Stimulated activated CD4-positive, alpha-beta T cell treated with anti-CD3 and anti-CD28 coated beads, Interleukin-1b, Interleukin-23, amount 100 ng/mL, for 1 hour (primary cell): Measurements from ENCODE around the gene C22orf39.

Source experiments
- DNase-seq, 2 donors: peaks; one replicate each; pipeline ENCODE4 v3.0.0-alpha.2; 2020; ENCODE audit warnings: low read depth in 2 of 2

The C22orf39 gene

DNA sequence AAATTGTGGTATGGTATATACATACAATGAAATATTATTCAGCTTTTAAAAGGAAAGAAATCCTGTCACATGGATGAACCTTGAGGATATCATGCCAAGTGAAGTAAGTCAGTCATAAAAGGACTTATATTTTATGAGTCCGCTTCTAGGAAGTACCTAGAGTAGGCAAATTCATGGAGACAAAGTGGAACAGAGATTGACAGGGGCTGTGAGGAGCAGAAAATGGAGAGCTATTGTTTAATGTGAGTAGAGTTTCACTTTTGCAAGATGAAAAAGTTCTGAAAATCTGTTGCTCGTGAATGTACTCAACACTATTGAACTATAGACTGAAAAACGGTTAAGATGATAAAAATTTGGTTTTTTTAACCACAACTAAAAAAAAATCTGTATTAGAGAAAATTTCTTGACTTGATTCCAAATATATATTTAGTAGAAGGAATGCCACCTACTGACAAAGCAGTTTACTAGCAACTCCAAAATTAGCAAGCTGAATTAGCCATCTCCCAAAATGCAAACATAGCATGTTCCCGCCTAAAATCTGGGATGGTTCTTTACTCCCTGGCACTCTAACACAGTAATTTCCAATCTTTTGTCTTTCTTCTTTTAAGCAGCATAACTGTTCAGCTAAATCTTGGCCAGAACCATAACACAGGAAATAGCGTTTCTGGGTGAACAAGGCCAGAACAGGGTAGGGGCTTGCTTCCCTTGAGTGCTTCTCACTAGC lies 30.0 kb upstream of the C22orf39 start:
- no peak for DNase-seq

DNA sequence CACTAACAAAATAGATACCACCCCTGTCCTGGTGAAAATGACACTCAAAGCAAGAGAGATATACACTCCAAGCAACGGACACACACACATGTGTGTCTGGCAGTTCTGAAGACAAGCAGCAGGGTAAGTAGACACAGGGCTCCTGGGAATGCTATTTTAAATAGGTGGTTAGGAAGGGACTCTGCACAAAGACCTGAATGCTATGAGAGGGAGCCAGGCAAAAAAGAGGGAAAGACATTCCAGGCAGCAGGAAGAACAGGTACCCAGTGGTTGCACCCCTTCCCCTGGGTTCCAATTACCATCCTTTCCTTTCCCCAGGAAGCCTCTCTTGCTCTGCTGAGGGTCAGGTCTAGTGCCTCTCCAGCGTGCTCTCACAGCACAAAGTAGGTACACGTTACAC lies 28.5 kb upstream of the C22orf39 start:
- no peak for DNase-seq

DNA sequence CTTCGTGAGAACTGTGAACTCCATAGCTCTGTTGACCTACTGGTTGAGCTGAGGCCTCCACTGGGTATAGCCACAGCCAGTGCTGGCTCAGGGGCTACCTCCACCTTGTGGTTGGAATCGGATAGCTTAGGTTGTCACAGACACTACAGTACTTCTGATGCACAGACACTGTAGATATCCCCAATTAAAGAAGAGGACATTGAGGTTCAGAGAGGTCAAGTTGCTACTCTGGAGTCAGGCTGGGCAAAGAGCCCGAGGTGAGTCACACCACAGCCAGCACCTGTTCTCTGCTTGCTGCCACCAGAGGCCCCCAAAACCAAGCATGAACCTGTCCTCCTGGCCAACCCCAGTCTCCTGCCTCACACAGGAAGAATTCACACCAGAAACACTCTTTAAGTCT lies 26.1 kb upstream of the C22orf39 start:
- DNase-seq = no peak

DNA sequence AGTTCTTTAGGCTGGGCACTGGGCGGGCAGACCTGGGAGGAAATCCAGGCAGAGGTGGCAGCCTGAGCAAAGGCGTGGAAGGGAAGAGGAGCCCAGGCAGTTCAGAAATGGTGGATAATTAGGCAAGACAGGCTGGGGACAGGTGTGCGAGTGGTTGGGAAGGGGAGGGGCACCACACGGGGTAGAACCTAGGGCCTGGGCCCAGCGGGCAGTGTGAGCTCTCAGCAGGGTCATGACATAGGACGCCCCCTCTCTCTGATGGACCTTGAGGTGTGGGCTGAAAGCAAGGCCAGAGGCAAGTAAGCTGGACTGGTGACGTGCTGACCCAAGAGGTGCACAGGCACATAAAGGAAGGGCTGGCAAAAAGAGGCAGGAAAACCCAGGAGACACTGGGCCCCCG lies 24.7 kb upstream of the C22orf39 start:
- no peak for DNase-seq

DNA sequence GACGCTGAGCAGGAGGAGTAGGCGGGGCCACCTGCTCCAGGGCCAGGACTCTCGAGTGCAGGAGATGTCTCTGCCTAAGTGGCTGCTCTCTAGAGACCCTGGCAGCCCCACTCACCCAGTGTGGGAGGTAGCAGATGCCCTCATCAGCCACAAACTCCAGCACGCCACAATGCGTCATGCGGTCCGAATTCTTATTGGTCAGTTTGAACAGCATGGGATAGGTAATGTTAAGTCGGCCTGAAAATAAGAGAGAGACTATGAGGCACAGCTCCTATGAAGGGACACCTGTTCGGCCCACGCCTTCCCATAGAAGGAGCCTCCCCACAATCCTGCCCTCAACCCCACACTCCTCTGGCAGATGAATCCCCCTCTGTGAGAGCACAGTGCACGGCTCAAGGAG lies 24.1 kb upstream of the C22orf39 start:
- no peak for DNase-seq

DNA sequence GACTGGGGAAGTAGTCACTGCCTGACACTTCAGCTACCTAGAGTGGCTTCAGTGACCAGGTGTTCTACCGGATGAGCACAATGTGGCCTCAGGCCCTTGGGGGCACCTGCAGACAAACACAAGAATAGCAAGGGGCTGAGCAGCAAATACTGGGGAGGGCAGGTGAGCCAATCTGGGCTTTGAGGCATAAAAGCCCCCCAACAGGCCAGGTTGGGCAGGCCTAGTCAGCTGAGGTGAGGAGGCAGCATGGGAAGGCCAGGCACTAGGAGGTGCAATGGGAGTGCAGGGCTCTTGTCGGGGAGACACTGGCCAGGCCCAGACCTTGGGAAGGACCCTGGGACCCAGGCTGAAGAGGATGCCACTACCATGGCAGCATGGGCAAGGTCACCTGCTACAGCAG lies 22.5 kb upstream of the C22orf39 start:
- no peak for DNase-seq

DNA sequence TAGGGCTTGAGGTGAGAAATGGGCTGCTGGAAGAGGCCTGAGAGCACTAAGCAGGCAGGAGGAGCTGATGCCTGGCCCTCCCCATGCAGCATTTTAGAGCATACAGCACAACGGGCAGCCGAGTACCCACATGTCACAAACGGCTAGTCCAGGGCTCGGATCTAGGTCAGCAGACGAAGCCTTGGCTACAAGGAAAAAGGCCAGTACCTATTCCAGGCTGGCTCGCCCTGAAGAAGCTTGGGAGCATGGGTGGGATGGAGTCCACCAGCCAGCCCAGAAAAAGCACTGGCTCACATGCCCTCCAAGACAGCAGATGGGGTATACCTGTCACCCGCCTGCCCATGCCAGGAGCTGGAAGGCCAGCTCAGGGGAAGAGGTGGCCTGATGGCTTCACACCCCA lies 21.9 kb upstream of the C22orf39 start:
- DNase-seq = no peak

DNA sequence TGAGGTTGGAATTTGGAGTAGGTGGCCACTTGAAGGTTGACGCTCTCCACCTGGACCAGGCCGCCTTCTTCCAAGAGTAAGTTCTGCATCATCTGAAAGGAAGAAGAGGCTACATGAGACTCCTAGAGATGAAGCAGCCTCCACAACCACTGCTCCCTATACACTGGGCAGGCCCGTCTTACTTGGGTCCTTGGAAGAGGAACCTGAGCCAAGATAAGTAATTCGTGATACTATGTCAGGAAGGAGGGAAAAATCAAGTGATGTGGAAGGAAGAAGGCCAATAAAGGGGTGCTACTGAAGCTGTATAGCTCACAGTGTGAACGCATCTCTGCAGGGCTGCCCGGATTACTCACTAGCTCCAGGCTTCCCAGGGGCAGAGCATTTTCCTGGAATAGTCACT lies 20.4 kb upstream of the C22orf39 start:
- no peak for DNase-seq

DNA sequence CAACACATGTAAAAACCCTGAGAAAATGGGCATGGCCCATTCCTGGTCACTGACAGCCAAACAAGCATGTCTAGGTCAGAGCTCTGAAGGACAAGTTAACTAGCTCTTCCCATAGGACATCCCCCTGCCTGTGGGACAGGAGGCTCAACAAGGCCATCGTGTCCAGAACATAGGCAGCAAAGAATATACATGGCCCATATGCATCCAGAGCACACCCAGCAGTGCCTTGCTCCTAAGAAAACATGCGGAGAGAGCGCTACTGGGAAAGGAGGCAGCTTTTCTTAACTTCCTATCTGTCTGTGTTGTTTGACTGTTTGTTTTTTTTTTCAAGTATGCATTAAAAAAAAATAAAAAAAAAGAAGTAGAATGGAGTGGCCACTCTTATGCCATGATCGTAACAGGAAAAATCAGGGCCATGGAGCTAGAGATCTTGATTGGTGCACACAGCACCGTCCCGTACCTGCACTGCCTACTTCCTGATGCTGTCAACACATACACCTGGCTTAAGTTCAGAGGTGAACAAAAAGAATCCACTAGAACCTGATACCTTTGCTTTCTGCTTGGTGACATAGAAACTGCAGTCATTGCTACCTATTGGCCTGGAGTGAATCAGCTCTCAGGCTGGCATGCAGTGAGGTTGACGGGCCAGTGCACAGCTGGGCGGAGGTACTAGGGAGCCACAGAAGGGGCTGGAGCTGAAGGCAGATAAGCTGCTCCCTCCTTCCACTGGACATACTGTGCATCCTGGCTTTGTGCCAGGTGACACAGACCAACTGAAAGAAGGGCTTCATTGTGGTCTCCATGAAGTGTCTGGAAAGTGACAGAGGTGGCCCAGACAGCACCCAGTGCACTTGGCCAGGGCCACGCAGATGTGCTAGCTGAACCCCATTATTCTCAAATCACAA lies 19.6 kb upstream of the C22orf39 start:
- no peak for DNase-seq

DNA sequence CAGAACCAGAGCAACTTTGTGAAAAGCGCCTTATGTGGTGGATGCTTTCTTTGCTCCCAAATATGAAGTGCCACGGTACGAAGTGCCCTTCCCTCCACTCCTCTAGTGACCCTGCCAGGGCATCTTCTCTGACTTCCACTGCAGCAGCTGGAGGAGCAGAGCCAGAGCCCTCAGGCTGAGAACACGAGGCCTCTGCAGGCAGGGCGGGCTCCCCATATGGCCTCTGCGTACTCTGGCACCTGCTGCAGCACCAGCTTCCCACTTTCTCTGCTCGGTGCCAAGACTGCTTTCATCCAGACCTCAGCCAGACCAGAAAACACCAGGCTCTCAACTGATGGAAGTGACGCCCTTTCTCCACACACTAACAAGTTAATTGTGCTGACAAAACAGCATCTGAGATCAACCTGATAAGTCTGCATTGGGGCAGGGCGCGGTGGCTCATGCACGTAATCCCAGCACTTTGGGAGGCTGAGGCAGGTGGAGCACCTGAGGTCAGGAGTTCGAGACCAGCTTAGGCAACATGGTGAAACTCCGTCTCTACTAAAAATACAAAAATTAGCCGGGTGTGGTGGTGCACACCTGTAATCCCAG lies 18.7 kb upstream of the C22orf39 start:
- no peak for DNase-seq

DNA sequence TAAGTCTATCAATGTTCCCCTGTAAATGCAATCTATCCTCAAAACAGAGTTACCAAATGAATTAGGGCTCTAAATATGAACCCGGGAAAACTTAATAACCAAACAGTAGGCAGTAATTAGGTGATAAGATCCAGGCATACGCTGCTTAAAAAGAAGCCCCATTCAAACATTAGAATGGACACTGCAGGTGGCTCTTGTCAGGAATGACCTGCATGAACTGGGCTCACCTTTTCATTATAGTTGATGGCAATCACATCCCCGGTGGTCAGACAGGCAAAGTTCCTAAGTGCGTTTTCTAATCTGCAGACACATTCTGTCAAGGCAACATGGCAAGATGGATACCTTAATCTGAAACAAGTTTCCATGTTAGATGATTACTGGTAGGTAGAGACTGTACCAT lies 17.5 kb upstream of the C22orf39 start:
- no peak for DNase-seq

DNA sequence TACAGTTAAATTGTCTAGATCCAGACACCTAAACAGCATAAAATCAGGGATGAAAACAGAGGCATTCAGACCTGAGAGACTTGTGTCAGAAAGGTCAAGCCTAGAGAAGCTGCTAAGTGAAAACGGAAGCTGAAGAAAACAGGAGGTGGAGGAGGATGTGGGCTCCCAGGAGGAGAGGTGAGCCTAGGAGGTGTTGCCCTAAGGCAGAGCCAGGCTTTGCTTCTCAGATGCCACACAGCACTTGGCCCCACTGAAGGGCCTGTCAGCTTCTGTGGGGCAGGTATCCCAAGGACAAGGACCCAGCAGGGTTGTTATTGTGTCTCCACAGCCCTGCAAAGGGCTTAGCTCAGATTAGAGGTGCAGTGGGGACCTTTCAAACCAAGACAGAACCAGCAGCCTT lies 17.0 kb upstream of the C22orf39 start:
- no peak for DNase-seq

DNA sequence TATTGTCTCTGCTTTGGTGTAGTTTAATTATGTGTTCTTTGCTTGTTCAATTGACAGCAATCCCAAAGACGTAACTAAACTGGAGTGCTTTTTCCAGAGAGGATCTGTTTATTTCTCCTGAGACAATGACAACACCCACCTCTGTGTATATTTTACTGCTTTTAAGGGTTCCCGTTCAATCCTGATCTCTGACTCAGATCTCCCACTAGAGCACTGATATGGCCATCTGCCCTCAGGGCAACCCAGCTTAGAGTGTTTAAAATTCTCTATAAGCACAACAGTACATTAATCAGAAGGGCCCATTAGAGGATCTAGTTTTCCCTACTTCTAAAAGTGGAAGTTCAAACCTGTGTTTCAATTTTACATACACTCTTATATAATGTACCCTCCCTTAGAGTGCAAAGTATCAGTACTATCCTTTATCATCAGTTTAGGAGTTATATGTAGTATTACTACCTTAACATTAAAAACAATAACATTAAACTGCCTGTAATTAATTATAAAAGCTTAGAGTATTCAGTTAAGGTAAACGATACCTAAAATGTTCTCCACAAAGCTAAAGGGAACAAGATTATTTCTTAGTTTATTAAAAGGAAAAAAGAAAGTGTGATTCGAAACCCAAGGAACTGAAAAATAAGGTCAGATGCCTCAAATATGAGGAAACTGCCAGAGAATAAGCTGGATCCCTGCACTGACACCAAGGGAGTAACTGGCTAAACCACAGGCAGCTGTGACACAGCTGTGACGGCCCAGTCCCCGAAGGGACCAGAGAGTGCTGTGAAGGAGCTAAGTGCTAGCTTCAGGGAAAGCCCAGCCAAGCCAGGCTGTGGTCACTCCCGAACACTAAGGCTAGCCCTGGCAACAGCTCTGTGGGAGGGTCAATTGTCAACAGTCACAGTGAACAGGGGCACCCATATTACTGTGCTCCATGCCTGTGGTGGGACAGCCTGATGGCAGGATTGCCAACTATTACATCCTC lies 16.3 kb upstream of the C22orf39 start:
- no peak for DNase-seq

DNA sequence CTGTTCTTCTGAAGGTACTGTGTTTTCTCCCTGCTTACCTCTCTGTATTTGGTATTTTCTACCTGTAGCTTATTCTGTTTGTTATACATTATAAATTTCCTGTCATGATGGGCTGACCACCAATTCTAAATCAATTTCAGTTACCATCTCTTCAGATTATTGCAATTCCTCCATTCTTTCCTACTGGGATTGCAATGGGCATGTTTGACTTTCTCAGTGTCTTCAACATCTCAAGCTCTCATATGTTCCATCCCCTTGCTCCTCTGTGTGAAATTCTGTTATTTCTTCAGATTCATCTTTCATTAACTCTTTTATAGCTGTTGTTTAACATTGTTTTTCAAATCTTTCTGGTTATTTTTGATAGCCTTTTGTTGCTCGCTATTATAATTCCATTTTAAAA lies 15.5 kb upstream of the C22orf39 start:
- DNase-seq = no peak

DNA sequence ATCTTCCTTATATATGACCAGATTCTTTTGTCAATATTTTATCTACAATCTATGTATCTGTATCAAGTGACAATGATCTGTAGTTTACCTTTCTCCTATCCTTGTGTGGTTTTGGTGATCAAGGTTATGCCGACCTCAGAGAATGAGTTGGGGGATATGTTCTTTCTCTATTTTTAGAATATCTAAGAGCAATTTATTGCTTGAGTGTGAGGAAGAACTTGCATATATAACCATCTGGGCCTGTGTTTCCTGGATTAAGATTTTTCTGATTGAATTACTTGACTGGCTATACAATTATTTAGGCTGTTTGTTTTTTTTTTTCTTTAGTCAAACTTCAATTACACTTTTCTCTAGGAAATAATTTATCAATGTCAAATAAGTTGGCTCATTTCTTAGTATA lies 14.0 kb upstream of the C22orf39 start:
- DNase-seq = no peak

DNA sequence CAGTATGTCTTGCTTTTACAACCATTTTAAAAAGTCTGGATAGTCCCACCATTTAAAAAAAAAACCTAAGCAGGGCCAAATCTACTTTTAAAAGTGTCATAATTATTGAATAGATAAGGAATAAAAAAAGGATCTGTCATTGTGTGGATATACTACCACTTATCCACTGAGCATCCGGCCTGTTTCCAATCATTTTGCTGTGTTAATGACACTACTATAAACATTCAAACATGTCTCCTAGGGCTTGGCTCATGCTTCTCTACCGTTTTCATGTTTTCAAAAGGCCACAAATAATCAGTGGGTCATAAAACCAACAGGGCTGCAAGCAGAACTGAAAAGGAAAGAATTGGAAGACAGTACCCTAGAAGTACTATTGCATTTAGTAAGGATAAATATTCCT lies 12.5 kb upstream of the C22orf39 start:
- no peak for DNase-seq

DNA sequence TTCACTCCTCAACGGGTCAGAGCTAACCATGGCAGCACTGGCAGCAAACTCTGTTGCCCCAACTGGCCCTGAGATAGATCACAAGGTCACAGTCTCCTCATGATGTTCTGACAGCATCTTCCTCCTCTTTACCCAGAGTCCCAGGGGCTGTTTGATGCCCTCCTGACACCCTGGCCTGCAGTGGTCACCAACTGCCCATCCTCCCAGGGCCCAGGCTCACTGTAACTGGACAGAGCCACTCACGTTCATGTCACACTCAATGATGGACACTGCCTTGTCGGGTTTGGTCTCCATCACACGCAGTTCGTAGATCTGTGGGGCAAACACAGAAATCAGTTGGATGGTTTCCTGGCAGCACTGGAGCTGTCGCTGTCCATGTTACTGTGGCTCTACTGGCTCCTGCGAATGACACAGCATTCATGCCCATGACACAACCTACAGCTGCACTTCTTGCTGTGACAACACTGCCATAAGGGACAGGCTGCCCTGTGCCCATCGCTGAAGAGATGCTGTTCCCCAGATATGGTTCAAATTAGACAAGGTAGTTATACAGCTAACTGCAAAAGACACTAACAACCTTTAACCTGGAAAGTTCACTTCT lies 10.4 kb upstream of the C22orf39 start:
- DNase-seq = no peak

DNA sequence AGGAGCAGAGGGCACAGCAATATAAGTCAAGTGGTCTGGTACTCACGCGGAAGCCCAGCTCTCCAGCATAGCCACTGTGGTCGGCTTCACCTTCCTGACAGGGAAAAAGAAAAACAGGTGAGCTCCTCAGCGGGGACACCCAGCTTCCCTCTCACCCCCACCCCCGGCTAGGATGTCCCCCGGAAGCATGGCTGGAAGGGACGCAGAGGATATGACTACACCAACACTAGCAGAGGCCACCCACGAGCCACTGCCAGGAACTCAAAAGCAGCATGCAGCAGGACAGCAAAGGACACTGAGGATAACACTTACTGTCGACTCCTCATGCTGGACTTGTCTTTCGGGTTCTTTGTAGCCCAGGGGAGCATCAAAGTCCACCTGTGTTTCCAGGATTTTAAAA lies 9.0 kb upstream of the C22orf39 start:
- DNase-seq = no peak

DNA sequence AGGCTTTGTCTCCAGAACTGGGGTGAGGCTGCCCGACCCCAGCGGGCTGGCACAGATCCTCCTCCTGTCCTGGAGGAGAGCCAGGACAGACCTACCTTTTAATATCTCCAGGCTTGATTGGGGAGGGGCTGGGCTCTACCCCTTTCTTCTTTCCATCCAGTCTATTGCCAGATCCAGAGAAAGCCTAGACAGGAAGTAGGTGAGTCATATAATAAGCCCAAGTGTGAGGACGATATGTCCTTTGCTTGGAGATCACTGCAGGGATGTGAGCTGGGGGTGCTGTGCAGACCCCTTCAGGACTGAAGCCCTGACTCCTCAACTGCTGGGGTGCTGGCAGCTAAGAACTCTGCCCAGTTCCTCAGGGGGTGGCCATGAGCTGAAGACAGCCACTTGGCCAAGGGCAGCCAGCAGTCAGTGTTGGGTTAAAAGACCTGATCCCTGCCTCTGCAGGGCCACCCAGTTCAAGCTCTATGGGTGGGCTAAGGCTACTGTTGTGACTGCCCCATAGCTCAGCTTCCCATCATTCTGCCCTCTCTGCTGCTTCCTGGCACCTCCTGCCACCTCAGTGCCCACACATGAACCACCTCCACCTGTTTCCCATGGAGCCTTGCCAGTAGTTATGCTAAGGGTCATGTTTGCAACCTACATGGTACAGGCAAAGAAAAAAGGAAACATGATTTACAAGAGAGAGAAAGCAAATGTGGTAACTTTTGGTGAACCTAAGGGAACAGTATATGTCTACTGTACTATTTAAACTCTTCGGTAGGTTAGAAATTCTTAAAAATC lies 8.3 kb upstream of the C22orf39 start:
- no peak for DNase-seq

DNA sequence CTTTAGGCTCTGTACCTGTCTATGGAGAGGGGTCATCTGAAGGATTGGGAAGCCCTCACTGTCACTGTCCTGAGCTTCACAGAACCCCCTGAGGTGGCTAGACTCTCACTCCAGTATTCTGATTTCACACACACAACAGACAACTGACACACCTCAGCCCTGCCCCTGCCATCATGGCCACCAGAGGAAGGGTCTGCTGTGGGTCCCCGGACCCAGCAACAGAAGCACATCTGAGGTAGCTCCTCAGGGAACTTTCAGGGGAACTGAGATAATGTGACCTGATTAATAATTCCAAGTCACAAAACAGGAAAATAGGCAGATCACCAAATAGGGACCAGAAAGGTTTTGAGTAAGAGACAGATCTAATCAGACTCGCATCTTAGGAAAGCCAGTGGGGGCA lies 7.5 kb upstream of the C22orf39 start:
- DNase-seq = no peak

DNA sequence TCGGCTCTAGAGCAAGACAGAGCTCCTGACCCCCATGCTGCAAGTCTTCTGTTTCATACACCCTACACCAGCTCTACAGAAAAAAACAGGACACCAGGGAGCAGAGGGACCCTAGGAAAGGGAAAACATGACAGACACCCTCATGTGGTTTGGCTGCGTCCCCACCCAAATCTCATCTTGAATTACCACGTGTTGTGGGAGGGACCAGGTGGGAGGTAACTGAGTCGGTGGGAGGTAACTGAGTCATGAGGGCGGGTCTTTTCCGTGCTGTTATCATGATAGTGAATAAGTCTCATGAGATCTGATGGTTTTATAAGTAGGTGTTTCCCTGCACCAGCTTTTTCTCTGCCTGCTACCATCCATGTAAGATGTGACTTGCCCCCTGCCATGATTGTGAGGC lies 6.6 kb upstream of the C22orf39 start:
- DNase-seq = no peak
